Esophagus muscularis mucosa (tissue), 3 donors: ENCODE measurements around the gene ASPRV1.

Experiments used
- POLR2A ChIP-seq: fragments of 450-650 bp; IDR thresholded peaks from one replicate; pipeline ENCODE4 v1.6.1; 2017; ENCODE audit warnings: antibody characterized with exemption, moderate library complexity, mild to moderate bottlenecking, low read depth
- POLR2AphosphoS5 ChIP-seq, 2 donors: sonication (generic); formaldehyde crosslinking; IDR thresholded peaks; one replicate each; pipeline ENCODE4 v1.6.1; 2017; ENCODE audit warnings: antibody characterized with exemption in 2 of 2
- TF ChIP-seq, protein P1 (sequence below), 3 experiments: fragments of 200-600 bp in 2 of 3; fragments of 450-650 bp in 1 of 3; sonication (generic) in 2 of 3; IDR thresholded peaks; one replicate each; pipeline ENCODE4 v1.5.1; 2017 to 2019; ENCODE audit warnings: antibody characterized with exemption in 3 of 3, mild to moderate bottlenecking in 2 of 3, moderate library complexity in 1 of 3

DNA sequence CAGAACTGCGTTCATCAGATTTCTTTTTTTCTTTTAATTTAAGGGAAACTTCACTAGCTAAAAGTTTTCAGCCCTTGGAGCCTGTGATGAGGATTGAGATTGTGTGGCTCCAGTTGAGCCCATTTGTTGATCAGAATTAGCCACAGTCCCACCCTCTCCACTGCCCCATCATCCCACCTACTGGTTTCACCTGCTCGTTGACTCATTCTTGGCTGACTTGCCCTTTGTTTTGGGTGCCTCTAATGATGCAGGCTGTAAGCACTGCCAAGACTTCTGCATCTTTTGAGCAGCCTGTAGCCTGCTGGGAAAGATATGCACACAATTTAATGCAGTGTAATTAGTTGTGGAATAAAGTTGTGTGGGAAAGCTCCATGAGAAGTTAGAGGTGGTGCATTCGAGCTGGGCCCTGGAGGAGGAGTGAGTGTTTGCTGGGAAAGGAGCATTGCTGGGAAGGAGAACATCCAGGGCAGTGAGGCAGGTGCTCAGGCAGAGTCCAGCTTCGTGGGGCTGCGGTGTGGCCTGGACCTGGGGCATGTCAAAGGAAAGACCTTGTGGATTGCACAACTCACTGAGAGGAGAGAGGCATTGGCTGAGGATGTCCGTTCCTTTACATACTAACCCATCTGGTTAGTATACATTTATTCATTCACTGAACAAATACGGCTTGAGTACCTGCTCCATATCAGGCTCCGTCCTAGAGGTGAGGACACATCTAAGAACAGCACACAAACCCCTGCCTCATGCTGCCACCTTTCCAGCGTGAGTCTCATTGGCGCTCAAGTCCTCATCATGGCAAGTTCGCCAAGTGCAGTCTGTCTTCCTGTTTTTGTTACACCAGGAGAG, 18.2 kb downstream of the ASPRV1 start:
- TF ChIP-seq, protein P1, sequence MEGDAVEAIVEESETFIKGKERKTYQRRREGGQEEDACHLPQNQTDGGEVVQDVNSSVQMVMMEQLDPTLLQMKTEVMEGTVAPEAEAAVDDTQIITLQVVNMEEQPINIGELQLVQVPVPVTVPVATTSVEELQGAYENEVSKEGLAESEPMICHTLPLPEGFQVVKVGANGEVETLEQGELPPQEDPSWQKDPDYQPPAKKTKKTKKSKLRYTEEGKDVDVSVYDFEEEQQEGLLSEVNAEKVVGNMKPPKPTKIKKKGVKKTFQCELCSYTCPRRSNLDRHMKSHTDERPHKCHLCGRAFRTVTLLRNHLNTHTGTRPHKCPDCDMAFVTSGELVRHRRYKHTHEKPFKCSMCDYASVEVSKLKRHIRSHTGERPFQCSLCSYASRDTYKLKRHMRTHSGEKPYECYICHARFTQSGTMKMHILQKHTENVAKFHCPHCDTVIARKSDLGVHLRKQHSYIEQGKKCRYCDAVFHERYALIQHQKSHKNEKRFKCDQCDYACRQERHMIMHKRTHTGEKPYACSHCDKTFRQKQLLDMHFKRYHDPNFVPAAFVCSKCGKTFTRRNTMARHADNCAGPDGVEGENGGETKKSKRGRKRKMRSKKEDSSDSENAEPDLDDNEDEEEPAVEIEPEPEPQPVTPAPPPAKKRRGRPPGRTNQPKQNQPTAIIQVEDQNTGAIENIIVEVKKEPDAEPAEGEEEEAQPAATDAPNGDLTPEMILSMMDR (IDR thresholded peaks at IDR 0.05): no peak
- TF ChIP-seq POLR2AphosphoS5 (IDR thresholded peaks at IDR 0.05) (no peak), POLR2A (no peak)
